ENCODE measurements around the gene ITPR2. TPM values are rescaled to one million over a fixed set of nuclear protein-coding genes. Genes with fewer than 3 reads are reported as not detected.

The ITPR2 gene
- total RNA-seq, 1 donor, result 29.6 TPM

DNA sequence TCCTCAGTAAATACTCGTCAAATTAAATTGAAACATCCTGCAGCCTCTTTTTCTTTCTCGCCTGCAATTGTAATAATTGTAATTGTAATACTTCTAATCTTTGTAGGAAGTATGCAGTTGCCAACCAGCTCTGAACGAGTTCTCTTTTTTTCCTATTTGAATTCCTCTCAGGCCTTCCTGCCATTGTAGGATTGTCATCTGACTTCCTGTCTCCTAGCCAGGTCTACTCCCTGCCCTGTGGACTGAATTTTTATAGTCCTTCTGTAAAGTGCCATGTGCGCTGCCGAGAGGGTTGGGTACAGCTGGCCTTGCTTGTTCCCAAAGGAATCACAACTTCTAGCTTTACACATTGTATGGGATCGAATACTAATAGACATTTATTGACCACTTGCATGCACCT, 454.3 kb downstream of the ITPR2 start:
- peak in 1 of 3 donors; percentile 29 for DNase-seq (ENCODE audit: low read depth in 2 of 3, low spot score in 2 of 3)

DNA sequence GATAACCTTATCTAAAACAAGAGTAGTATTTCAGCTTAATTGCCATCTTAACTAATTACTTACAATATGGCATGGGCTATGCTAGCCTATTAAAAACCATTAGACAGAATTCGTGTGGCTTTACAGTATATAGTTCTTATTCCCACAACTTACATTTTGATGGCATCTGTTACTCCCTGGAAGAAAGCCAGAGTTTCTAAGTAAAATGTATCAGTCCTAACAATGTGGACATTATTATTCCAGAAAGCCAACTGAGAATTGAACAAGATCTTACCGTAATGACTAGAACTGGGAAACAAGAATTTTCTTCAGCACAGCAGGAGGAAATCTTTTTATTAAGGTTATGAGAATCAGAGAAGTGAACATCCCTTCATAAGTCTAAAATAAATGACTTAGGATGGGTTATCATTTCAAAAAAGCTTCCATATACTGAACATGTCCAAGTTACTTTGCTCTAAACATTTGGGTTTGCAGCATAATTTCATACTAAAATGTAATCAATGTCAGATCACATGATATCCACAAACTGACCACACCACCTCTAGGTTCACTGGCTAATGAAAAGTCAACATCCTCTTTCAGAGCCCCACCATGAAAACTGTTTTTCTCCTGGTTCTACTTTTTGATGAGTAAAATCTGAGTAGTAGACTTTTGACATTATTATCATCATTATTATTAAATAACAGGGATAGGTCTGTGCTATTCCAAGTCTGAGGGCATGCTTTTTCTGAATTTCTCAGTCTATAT, 457.9 kb downstream of the ITPR2 start:
- DNase-seq (ENCODE audit: low read depth in 2 of 3, low spot score in 2 of 3), result no peak

DNA sequence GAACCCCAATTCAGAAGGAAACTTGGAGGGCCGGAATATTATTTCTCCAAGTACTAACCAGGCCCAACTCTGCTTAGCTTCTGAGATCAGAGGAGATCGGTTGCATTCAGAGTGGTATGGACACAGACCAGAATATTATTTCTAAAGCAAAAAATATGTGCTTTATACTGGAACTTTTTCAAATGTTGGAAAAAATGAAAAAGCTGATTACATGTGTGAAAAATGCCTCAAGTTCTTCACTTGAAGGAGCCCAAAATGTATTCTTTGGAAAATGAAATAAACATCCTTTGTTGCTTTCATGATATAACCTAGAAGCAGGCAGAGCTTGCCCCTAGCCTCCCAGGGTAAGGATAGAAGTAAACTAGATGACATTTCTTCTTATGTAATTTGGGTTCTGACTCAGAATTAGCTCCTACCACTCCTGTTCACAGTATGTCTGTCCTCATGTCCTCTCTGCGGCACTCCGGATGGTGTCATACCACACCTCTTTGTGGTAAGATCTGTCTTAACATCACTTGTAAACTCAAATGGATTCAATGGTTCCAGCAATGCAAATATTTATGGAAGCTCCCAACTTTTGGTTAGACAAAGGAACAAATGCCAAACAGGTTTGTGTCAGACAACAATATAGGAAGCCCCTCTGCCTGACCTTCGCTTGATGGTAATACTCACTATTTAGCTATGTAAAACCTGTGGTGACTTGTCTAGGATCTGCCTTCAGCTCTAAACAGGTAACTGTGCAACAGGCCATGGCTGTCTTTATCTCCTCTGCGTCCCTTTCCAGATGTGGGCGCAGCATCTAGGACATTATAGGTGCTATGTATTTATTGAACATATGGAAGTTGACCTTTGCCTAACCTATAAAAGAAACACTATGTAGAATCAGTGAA, 459.1 kb downstream of the ITPR2 start:
- no peak for DNase-seq (ENCODE audit: low read depth in 2 of 3, low spot score in 2 of 3)

DNA sequence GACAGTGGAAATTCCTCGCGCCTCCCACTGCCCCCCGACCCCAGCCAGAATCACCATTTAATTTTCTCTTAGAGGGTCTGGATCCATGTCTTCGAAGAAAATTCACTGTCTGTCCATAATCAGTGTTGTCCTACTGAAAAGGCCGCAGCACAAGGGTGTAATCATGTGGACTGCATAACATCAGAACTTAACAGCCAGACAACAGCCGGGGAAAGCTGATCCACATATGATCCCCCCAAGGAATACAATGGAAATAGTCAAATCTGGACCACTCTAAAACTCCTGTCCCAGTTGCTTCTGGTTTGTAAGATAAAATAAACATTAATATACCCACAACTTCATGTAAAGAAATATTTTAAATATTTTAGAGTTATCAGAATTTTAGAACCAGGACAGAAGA, 460.1 kb downstream of the ITPR2 start:
- DNase-seq (ENCODE audit: low read depth in 2 of 3, low spot score in 2 of 3), result no peak

- no peak for DNase-seq (ENCODE audit: low read depth in 2 of 3, low spot score in 2 of 3)
Observed at GRCh38 chr12:26370098-26370497, 462.9 kb downstream of the ITPR2 start.

DNA sequence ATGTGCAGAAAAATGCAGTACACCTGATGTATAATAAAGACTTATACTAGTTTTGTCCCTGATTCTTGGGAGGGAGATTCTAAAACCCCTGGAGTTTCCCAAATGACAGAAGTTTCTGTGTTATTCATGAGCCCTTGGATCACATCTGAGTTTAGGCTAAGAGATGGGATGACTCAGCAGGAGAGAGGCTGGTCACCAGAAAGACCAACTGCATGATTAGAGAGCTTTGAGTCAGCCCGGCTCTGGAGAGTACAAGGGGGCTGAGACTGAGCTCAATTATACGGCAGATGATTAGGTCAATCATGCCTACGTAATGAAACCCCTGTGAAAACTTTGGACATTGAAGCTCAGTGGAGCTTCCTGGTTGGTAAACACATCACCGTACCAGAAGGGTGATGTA, 463.4 kb downstream of the ITPR2 start:
- DNase-seq (ENCODE audit: low read depth in 2 of 3, low spot score in 2 of 3), result no peak

GRCh38 chr12:26367991-26368730, 464.8 kb downstream of the ITPR2 start:
- no peak for DNase-seq (ENCODE audit: low read depth in 2 of 3, low spot score in 2 of 3)

DNA sequence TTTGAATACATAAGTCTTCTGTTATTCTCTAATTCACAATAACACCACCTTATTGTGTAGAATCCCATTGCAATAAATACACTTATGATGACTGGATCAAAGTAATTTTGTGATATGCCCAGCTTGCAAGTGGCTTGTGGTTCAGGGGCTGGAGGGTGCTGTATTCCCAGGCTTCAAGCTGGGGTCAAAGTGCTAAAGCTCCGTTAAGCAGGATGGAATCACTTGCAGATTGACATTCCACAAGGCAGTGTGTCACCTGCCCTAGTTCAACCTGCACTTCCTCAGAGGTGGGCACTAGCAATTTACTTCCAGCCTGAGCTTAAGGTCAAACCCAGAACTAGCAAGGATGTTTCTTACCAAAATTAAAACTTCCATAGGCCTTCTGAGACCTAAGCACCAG, 471.0 kb downstream of the ITPR2 start:
- no peak for DNase-seq (ENCODE audit: low read depth in 2 of 3, low spot score in 2 of 3)

DNA sequence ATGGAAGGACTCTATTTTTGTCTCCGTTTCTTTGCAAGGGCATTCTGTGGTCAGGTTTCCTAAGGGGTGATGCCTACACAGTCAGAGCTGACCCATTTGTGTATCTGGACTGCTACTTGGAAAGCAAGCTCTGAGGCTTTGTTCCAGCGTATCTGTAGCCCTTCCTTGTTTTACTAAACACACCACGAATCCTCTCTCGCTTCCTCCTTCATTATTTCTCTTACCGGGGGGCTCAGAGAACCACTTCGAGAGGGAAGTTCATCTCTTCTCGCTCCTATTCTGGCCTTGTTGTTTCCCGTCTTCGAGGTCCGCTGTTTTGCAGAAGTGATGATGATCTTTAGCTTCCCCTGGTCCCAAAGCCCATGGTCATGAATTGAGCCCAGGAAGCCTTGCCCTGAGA, 472.9 kb downstream of the ITPR2 start:
- no peak for DNase-seq (ENCODE audit: low read depth in 2 of 3, low spot score in 2 of 3)

DNA sequence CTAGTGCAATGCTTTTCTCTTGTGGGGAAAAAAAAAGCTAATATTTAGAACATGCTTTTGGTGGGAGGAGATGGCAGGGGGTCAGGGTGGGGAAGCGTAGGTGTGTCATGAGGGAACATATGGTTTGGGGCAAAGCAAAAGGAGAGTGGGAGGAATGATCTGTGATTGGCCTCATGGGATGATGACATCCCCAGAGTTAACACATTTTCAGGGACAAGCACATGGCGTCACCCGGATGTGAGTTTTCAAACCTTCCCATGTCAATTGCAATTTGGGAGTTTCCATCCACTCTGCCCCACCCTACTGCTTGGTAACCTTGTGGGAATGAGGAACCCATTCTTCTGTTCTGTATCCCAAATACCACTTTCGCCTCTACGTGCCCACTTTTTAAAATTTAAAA, 473.4 kb downstream of the ITPR2 start:
- DNase-seq (ENCODE audit: low read depth in 2 of 3, low spot score in 2 of 3), result no peak

DNA sequence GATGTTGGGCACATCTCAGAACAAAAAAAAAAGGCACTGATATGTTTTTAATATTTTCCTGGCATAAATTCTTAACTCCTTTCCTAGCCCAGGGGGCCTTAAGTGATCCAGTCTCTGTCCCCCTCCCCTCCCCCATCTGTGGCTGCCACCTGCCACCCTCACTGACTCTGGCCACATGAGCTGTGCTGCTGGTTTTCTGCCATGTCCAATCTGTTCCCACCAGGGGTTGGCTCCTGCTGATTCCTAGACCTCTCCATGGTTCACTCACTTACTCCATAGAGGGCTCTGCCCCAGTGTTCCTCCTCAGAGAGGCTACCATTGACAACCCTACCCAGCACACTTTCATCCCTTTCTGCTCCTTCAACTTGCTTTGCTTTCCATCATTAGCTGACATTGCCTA, 474.3 kb downstream of the ITPR2 start:
- DNase-seq (ENCODE audit: low read depth in 2 of 3, low spot score in 2 of 3), result no peak

DNA sequence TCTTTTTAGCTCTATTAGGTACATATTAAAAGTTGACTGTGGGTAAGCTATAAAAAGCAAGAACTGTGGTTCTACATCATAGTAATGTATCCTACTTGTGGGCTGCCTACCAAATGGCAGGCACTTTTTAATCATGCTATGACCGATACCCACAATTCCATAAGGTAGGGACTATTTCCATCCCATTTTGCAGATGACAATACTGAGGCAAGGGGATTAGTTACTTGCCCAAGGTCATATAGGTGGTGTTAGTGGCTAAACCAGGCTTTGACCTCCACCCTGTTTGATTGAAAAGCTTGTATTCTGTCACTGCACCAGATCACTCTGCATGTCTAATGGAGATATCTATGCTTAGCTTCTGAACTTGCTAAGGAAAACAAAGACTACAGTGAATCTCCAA, 485.7 kb downstream of the ITPR2 start:
- DNase-seq (ENCODE audit: low read depth in 2 of 3, low spot score in 2 of 3), result no peak

DNA sequence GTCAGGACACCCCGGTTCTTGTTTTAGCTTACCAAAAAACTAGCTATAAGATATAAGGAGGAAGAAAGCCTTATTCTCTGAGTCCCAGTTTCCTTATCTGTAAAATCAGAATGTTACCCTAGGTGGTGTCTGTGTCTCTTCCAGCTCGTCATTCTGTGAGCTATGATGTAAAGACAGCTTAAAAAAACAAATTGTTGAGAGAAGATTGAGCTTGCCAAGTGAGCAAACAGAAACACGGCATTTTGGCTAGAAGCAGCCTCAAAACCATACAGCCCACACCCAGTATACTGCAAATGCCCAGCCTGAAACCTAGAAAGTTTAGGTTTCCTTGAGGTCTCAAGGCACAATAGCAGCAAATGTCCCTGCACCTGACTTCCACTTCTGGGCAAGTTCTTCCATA, 486.3 kb downstream of the ITPR2 start:
- DNase-seq (ENCODE audit: low read depth in 2 of 3, low spot score in 2 of 3), result no peak

- peak in 1 of 3 donors; percentile 17 for DNase-seq (ENCODE audit: low read depth in 2 of 3, low spot score in 2 of 3)
Observed at GRCh38 chr12:26345471-26346003, 487.5 kb downstream of the ITPR2 start.

GRCh38 chr12:26341491-26341890, 491.5 kb downstream of the ITPR2 start:
- no peak for DNase-seq (ENCODE audit: low read depth in 2 of 3, low spot score in 2 of 3)

DNA sequence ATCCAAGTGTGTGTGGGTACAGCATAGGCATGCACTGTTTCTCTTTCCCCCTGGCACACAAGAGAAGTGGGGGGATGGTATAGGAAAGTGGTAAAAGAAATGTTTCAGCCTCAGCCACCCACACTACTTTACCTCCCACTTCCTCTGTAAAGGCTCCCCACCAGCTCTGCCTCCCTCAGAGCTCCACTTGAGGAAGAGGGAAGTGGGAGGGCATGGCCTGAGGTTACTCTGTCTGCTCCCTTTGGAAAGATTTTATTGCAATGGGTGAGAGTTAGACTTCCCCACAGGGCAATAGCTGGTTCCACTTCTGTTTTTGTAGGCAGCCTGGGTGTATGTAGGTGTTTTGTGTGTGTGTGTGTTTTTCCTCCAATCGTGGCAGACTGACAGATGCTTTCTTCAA, 492.3 kb downstream of the ITPR2 start:
- DNase-seq (ENCODE audit: low read depth in 2 of 3, low spot score in 2 of 3), result peak in 1 of 3 donors; percentile 9

DNA sequence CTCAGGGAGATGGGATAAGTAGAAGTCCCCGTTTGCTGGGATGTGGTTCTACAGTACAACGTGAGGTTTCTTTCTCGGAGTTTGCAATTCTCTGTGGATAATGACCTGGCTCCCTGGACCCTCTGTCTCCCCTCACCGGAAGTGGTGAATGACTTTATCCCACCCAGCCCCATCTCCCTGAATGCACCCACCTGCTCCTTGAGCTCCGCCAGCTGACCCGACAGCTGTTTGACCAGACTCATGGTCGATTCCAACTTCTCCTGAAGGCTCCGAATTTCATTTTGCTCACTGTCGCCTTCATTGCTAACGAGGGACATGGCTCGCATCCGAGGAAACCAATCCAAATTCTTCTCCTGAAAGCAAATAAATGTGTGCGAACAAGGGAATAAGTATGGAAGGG, 493.0 kb downstream of the ITPR2 start:
- no peak for DNase-seq (ENCODE audit: low read depth in 2 of 3, low spot score in 2 of 3)

DNA sequence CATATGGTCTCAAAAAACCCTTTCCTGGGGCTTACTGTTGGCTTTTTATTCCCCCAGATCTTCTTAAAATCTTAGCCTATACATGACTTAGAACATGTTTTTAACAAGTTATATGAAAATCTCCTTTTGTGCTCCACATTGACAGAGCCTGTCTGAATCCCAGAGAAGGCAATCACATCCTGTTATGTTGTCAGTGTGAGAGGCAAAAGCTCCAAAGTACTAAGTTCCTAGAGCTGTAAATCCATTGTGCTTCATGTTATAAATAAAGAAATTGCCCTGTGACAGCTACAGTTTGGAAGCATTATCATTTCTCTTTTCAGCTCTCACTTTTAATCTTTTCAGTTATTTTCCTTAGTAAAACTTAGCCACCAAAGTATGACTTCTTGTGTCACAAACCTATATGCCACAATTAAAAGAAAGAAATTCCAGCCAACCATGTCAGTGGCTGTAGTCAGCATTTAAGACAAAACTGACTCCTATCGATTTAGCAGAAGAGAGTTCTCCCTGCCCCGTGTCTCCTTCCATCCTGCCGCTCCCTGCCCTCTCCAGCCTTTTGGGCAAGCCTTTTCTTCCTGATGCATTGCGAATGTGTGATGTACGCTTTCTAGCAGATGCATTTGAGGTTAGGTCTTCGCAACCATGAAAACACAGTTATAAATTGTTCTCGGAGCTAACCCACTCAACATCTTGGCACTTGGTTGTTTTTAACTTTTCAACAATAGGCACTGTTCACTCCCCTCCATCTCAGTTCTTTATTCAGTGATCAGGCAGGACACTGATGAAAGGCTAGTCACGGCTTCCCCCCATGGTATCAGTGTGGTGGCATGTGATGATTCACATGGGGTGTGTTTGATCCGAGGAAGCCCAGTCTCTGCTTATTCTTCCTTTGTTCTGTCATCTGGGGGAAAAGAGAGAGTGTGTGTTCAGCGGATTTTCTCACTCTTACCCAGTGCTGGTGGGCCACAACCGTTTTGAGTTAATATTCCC, 494.1 kb downstream of the ITPR2 start:
- DNase-seq (ENCODE audit: low read depth in 2 of 3, low spot score in 2 of 3), result no peak

- no peak for DNase-seq (ENCODE audit: low read depth in 2 of 3, low spot score in 2 of 3)
Observed at GRCh38 chr12:26335651-26336050, 497.3 kb downstream of the ITPR2 start.

- no peak for DNase-seq (ENCODE audit: low read depth in 2 of 3, low spot score in 2 of 3)
Observed at GRCh38 chr12:26334621-26335124, 498.3 kb downstream of the ITPR2 start.
